PFSK-1 (cell line): ENCODE measurements around the gene CYP4A11.

ENCODE experiments used
- POLR2AphosphoS5 ChIP-seq: IDR thresholded peaks from 2 replicates; pipeline ENCODE4 v1.6.1; 2012; ENCODE audit warnings: low read depth, mild to moderate bottlenecking, control low read depth, low read length, moderate library complexity
- SIN3A ChIP-seq: IDR thresholded peaks from 2 replicates; pipeline ENCODE4 v1.6.1; 2012; ENCODE audit warnings: mild to moderate bottlenecking, low read length, moderate library complexity, borderline replicate concordance; ENCODE audit not compliant: insufficient read depth
- TF ChIP-seq, protein P1 (sequence below), 2 experiments: IDR thresholded peaks; 2 replicates each; pipeline versions ENCODE4 v1.6.1 to v1.8.0; 2011 to 2012; ENCODE audit warnings: low read depth in 2 of 2, low read length in 2 of 2, control low read depth in 1 of 2, inconsistent platforms in 1 of 2, mild to moderate bottlenecking in 1 of 2, moderate library complexity in 1 of 2; ENCODE audit not compliant: insufficient read depth in 1 of 2

DNA sequence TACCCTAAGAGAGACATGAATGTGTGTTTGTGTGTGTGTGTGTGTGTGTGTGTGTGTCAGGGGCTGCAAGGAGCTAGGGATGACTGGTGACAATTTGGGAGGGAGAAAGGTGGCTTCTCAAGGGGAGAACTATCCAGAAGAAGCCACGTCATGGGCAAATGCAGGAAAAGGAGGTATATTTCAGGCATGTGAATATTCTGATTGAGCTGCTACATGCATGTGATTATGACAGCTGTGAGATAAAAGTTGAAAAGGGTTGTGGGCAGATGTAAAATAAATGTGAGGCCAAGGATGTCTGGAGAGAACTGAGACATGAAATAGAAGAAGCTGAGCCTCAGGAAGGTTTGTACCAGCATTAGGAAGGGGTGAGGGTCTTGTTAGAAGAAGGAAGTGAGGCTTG lies 4.5 kb downstream of the CYP4A11 start:
- TF ChIP-seq SIN3A (no peak), POLR2AphosphoS5 (no peak)
- TF ChIP-seq, protein P1, sequence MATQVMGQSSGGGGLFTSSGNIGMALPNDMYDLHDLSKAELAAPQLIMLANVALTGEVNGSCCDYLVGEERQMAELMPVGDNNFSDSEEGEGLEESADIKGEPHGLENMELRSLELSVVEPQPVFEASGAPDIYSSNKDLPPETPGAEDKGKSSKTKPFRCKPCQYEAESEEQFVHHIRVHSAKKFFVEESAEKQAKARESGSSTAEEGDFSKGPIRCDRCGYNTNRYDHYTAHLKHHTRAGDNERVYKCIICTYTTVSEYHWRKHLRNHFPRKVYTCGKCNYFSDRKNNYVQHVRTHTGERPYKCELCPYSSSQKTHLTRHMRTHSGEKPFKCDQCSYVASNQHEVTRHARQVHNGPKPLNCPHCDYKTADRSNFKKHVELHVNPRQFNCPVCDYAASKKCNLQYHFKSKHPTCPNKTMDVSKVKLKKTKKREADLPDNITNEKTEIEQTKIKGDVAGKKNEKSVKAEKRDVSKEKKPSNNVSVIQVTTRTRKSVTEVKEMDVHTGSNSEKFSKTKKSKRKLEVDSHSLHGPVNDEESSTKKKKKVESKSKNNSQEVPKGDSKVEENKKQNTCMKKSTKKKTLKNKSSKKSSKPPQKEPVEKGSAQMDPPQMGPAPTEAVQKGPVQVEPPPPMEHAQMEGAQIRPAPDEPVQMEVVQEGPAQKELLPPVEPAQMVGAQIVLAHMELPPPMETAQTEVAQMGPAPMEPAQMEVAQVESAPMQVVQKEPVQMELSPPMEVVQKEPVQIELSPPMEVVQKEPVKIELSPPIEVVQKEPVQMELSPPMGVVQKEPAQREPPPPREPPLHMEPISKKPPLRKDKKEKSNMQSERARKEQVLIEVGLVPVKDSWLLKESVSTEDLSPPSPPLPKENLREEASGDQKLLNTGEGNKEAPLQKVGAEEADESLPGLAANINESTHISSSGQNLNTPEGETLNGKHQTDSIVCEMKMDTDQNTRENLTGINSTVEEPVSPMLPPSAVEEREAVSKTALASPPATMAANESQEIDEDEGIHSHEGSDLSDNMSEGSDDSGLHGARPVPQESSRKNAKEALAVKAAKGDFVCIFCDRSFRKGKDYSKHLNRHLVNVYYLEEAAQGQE (IDR thresholded peaks at IDR 0.05; ENCODE audit: insufficient read depth in 1 of 2, low read depth in 2 of 2, low read length in 2 of 2), result no peak
